Activated T-cell treated with anti-CD3 and anti-CD28 coated beads, Interleukin-2, amount 50 U/mL, for 72 hours (primary cell): ENCODE results near the gene C1orf210. TPM values are rescaled to one million over a fixed set of nuclear protein-coding genes. Genes with fewer than 3 reads are reported as not detected.

Experiments
- ATAC-seq, 2 donors: fragments of 150-1000 bp; cut with Tn5 transposase; replicated peaks in 1 of 2; 2 replicates each; pipeline ENCODE4 v1.10.0; 2021; ENCODE audit warnings: moderate library complexity in 2 of 2, mild to moderate bottlenecking in 1 of 2
- DNase-seq, 2 donors: peaks; one replicate each; pipeline ENCODE4 v3.0.0; 2021 to 2022; ENCODE audit warnings: mixed read lengths in 1 of 2
- H3K27ac Mint-ChIP-seq: one replicate; pipeline ENCODE4 v1.8.0; 2022; ENCODE audit warnings: mild to moderate bottlenecking, moderate library complexity, mixed read lengths
- H3K27me3 Mint-ChIP-seq: one replicate; pipeline ENCODE4 v1.8.0; 2022; ENCODE audit warnings: low read depth, mixed read lengths
- H3K36me3 Mint-ChIP-seq, 2 donors: one replicate each; pipeline ENCODE4 v1.8.0; 2022; ENCODE audit warnings: mixed read lengths in 2 of 2, mild to moderate bottlenecking in 1 of 2; ENCODE audit not compliant: insufficient read depth in 2 of 2
- H3K4me1 Mint-ChIP-seq: one replicate; pipeline ENCODE4 v1.8.0; 2022; ENCODE audit warnings: low read depth, mixed read lengths
- H3K4me3 Mint-ChIP-seq, 2 donors: one replicate each; pipeline ENCODE4 v1.8.0; 2022; ENCODE audit warnings: mild to moderate bottlenecking in 2 of 2, mixed read lengths in 2 of 2, moderate library complexity in 2 of 2
- H3K9me3 Mint-ChIP-seq, 2 donors: one replicate each; pipeline ENCODE4 v1.8.0; 2022; ENCODE audit warnings: mixed read lengths in 2 of 2
- total RNA-seq, 2 donors: library from RNA; stranded (reverse); gene quantifications; one replicate each; pipeline ENCODE4 v1.2.3, GENCODE V29; 2022

C1orf210 gene
- total RNA-seq, 2 donors from 2014 or later: 0.38 TPM; not detected in 1

DNA sequence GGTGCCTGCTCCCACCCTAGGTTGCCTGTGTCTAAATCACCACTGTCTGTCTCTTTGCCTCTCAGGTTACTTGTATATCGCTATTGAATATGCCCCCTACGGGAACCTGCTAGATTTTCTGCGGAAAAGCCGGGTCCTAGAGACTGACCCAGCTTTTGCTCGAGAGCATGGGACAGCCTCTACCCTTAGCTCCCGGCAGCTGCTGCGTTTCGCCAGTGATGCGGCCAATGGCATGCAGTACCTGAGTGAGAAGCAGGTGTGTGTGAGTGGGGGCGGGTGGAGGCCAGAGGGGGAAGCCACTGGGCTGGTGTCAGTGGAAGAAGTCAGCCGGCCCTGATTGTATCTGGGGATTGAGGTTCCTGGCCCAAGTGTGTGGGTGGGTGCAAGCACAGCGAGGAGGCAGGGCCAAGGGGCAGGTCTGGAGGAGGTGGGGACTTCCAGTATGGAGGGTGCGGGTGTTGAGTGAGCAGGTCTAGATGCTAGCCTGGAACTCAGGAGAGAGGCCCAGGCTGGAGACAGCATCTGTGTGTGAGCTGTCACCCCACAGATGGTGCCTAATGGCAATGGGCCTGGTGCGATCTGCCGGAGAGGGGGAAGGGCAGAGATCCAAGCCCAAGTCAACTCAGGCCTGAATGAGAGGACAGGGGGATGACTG is 32.6 kb upstream of the C1orf210 start:
- ATAC-seq (peak in 1 of 2 donors; percentile 38), DNase-seq (no peak)
- no peaks in the 10 kb centered on the region for H3K27me3 Mint-ChIP-seq
- H3K27ac Mint-ChIP-seq: no peak overlapping the region
- H3K4me3 Mint-ChIP-seq: no peak overlapping the region
- peaks cover 6% of the 10 kb centered on the region for H3K4me1 Mint-ChIP-seq
- H3K36me3 Mint-ChIP-seq: no peaks in the 10 kb centered on the region
- no peaks in the 10 kb centered on the region for H3K9me3 Mint-ChIP-seq

DNA sequence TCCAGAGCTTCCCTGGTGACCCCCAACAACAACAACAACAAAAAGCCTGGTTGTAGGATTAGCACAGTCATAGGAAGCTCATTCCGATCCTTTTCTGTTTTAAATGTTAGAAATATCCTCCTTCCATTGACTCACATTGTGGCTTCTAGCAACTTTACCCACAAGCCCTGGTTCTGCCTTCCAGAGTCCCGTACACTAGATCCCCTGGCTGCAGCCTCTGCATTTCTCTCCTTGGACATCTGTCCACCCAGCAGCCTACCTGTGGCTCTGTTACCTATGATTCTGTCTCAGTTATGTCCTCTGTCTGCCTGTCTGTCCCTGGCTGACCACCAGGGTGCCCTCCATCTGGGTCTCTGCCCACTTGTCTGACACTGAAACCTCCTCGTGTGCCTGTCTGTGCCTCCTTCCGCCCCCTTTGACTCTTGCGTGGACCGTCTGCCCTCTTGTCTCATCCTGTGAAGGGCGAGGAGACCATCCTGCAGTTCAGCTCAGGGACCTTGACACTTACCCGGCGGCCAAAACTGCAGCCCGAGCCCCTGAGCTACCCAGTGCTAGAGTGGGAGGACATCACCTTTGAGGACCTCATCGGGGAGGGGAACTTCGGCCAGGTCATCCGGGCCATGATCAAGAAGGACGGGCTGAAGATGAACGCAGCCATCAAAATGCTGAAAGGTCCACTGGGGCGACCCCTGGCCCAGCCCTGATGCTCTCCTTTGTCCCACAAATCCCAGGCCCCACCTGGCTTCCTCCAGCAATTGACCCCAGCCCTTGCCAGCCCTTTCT is 31.5 kb upstream of the C1orf210 start:
- Mint-ChIP-seq H3K9me3 (no peaks in the 10 kb centered on the region), H3K4me3 (no peak overlapping the region), H3K27me3 (no peaks in the 10 kb centered on the region), H3K36me3 (no peaks in the 10 kb centered on the region), H3K27ac (no peak overlapping the region), H3K4me1 (peaks cover 6% of the 10 kb centered on the region)
- ATAC-seq (no peak), DNase-seq (no peak)

DNA sequence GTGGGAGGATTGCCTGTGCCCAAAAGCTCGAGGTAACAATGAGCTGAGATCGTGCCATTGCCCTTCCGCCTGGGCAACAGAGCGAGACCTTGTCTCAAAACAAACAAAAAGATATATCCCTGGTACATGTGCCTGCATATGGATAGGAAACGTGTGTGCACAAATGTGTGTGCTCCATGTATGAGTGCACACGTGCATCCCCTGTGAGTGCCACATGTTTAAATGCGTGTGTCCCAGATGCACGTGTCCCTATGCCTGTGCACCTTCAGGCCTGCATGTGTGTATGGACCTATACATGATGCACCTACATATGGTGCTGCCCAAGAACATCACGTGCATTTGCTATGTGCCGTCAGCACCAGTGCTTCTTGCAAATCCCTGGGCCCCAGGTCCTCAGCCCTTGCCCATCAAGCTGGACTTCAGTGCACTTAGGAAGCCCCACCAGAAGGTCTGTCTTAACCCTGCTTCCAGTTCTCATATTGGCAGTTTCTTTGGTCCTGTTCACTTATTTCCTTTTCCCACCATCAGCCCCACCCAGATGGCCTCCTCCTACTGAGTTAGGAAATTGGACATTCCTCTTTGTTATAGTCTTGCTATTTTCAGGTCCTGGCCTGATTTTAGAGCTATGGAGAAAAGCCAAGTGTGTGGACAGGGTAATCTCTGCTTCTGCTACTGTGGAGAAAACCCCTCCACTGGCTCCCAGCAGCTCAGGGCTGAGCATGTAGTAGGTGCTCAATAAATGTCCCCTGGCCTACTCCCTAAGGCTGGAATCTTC is 30.8 kb upstream of the C1orf210 start:
- DNase-seq (no peak), ATAC-seq (no peak)
- Mint-ChIP-seq H3K27ac (no peak overlapping the region), H3K27me3 (no peaks in the 10 kb centered on the region), H3K4me1 (peaks cover 6% of the 10 kb centered on the region), H3K4me3 (no peak overlapping the region), H3K36me3 (no peaks in the 10 kb centered on the region), H3K9me3 (no peaks in the 10 kb centered on the region)

DNA sequence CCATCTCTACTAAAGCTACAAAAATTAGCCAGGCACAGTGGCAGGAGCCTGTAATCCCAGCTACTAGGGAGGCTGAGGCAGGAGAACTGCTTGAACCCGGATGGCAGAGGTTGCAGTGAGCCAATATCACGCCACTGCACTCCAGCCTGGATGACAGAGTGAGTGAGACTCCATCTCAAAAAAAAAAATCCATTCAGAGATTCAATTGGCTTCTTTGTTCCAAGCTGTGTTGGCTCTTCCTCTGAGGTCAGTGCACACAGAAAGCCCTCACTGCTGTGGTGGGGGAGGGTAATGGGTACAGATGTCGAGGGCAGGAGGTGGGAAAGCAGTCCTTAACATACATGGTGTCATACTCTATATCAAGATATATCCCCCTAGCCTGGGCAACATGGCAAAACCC is 30.1 kb upstream of the C1orf210 start:
- no peak overlapping the region for H3K27ac Mint-ChIP-seq
- no peak for DNase-seq
- H3K36me3 Mint-ChIP-seq: no peaks in the 10 kb centered on the region
- ATAC-seq: no peak
- H3K4me3 Mint-ChIP-seq: no peak overlapping the region
- peaks cover 6% of the 10 kb centered on the region for H3K4me1 Mint-ChIP-seq
- no peaks in the 10 kb centered on the region for H3K9me3 Mint-ChIP-seq
- no peaks in the 10 kb centered on the region for H3K27me3 Mint-ChIP-seq

DNA sequence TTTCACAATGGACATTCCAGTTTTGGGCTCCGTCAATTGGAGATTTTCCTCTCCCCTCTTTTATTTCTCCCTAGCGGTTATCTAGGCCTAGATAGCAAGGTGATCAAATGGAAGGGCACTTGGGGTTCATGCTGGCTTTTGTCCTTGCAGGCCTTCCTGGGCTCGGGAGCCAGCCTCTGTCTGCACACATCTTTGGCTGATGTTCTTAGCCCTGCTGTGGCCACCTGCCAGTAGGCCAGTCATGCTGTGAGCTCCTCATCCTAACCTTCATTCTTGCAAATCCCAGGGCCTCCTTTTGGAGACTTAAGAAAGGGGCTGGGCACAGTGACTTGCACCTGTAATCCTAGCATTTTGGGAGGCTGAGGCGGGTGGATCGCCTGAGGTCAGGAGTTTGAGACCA is 28.9 kb upstream of the C1orf210 start:
- no peak for DNase-seq
- peaks cover 6% of the 10 kb centered on the region for H3K4me1 Mint-ChIP-seq
- no peak for ATAC-seq
- H3K27ac Mint-ChIP-seq: no peak overlapping the region
- no peaks in the 10 kb centered on the region for H3K36me3 Mint-ChIP-seq
- no peaks in the 10 kb centered on the region for H3K9me3 Mint-ChIP-seq
- H3K27me3 Mint-ChIP-seq: no peaks in the 10 kb centered on the region
- H3K4me3 Mint-ChIP-seq: no peak overlapping the region

DNA sequence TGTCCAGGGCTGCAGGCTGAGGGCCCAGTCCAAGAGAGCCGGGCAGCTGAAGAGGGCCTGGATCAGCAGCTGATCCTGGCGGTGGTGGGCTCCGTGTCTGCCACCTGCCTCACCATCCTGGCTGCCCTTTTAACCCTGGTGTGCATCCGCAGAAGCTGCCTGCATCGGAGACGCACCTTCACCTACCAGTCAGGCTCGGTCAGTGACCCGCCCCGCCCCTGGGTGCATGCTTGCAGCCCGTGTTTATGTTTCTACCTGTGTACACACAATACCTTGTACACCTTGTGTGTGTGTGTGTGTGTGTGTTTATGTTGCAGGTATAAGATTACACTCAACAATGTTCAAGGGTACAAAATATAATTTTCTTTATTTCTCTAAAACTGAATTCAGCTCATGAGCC is 28.4 kb upstream of the C1orf210 start:
- no peaks in the 10 kb centered on the region for H3K36me3 Mint-ChIP-seq

DNA sequence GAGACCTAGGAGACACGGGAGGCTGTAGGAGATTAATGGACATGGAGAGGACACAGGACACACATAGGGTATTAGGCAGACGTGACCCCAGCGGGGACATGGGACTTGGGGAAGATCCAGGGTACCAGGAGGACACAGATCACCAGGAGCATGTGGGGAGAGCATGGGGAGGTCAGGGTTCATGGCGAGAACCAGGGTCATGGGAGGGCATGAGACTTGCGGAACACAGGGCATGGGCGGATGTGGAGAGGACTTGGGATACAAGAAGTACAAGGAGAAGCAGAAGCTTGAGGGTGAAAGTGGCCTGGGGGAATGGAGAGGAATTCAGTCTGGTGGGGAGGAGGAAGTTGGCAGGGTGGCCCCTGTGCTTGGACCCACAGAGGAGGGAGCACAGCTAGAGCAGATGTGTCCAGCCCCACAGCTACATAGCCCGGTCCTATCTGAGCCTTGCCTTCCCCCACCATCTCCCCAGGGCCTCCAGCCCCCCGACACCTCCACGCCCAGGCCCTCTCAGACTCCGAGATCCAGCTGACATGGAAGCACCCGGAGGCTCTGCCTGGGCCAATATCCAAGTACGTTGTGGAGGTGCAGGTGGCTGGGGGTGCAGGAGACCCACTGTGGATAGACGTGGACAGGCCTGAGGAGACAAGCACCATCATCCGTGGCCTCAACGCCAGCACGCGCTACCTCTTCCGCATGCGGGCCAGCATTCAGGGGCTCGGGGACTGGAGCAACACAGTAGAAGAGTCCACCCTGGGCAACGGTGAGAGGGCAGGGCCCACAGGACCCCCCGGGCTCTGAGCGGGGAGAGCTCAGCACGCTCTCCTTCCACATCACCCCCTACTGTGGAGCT is 27.5 kb upstream of the C1orf210 start:
- Mint-ChIP-seq H3K27ac (no peak overlapping the region), H3K36me3 (no peaks in the 10 kb centered on the region), H3K4me3 (no peak overlapping the region), H3K9me3 (no peaks in the 10 kb centered on the region), H3K4me1 (peaks cover 2% of the 10 kb centered on the region), H3K27me3 (no peaks in the 10 kb centered on the region)
- DNase-seq (no peak), ATAC-seq (no peak)

More for the DNA sequence above, 28.4 kb upstream of the C1orf210 start:
- Mint-ChIP-seq H3K4me3 (no peak overlapping the region), H3K27me3 (no peaks in the 10 kb centered on the region), H3K9me3 (no peaks in the 10 kb centered on the region), H3K27ac (no peak overlapping the region), H3K4me1 (peaks cover 6% of the 10 kb centered on the region)
- DNase-seq (no peak), ATAC-seq (no peak)

DNA sequence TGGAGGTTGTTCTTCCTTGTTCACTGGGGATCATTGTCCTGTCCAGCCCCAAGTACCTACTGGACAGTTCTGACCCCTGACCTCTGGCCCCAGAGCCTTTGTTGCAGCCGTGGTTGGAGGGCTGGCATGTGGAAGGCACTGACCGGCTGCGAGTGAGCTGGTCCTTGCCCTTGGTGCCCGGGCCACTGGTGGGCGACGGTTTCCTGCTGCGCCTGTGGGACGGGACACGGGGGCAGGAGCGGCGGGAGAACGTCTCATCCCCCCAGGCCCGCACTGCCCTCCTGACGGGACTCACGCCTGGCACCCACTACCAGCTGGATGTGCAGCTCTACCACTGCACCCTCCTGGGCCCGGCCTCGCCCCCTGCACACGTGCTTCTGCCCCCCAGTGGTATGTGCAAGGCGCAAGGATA is 26.8 kb upstream of the C1orf210 start:
- Mint-ChIP-seq H3K4me1 (no peaks in the 10 kb centered on the region), H3K9me3 (no peaks in the 10 kb centered on the region), H3K27ac (no peak overlapping the region), H3K4me3 (no peak overlapping the region), H3K27me3 (no peaks in the 10 kb centered on the region), H3K36me3 (no peaks in the 10 kb centered on the region)
- no peak for DNase-seq
- ATAC-seq: no peak

DNA sequence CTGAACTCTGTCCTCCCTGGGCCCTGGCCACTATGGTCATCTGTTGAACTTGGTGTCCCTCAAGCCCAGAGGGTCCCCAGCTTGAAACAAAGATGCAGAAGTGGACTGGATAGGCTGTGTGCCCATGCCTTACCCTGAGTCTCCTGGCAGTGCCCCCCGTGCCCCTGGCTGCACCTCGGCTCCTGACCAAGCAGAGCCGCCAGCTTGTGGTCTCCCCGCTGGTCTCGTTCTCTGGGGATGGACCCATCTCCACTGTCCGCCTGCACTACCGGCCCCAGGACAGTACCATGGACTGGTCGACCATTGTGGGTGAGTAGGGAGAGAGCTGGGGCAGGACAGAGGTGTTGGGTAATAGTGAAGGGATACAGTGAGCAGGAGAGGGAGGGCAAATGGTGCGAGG is 26.1 kb upstream of the C1orf210 start:
- no peaks in the 10 kb centered on the region for H3K36me3 Mint-ChIP-seq

DNA sequence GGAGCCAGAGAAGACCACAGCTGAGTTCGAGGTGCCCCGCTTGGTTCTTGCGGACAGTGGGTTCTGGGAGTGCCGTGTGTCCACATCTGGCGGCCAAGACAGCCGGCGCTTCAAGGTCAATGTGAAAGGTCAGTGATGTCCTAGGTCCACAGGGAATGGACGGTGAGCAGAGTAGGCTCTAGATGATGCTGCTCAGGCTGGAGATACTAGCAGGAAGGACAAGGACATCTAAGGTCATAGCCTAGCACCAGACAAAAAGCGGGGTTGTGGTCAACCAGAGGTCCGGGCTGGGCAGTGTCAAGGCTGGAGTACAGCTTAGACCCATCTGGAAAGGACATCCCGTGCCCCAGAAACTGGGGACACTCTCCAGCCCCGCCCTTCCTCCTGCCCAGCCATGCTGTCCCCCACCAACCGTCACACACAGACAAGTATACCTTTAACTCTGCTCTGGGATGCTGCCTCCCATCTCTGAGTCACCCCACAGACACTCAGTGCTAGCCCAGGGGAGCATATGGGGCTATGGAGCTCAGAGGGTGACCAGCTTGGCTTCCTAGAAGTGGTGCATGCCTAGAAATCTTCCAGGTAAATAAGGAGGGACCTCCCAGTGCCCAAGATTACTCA is 24.1 kb upstream of the C1orf210 start:
- Mint-ChIP-seq H3K36me3 (no peaks in the 10 kb centered on the region), H3K4me1 (no peaks in the 10 kb centered on the region), H3K27ac (no peak overlapping the region), H3K9me3 (no peaks in the 10 kb centered on the region), H3K27me3 (no peaks in the 10 kb centered on the region), H3K4me3 (no peak overlapping the region)
- ATAC-seq (peak in 1 of 2 donors; percentile 33), DNase-seq (no peak)

More for the DNA sequence above, 26.1 kb upstream of the C1orf210 start:
- ATAC-seq (no peak), DNase-seq (no peak)
- H3K9me3 Mint-ChIP-seq: no peaks in the 10 kb centered on the region
- no peak overlapping the region for H3K27ac Mint-ChIP-seq
- H3K27me3 Mint-ChIP-seq: no peaks in the 10 kb centered on the region
- H3K4me3 Mint-ChIP-seq: no peak overlapping the region
- no peaks in the 10 kb centered on the region for H3K4me1 Mint-ChIP-seq

DNA sequence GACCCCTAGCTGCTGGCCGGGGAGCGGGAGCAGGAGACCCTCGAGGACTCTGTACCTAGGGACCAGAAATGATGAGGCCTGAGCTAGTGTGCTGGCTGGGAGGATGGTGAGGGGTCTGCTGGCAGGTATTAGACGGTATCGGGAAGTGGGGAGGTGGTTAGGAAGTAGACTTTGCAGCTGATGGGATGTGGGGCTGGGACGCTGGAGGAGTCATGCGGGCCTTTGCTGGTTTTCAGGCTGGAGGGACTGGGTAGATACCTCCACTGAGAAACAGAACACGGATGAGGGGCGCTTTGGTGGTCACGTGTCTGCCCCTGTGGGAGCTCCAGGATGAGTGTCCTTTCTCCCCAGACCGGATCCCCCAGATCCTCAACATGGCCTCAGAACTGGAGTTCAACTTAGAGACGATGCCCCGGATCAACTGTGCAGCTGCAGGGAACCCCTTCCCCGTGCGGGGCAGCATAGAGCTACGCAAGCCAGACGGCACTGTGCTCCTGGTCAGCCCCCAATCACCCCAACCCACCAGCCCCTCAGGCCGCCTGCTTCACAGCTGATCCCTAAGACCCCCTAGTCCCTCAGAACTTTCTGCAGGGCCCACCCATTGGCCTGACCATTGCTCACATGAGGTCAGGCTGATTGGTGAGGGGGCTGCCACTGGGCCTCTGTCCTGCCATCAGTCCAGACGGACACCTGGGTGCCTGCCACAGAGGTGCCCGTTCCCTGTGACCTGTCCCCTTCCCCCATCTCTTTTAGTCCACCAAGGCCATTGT is 23.4 kb upstream of the C1orf210 start:
- Mint-ChIP-seq H3K4me1 (no peaks in the 10 kb centered on the region), H3K27me3 (no peaks in the 10 kb centered on the region), H3K9me3 (no peaks in the 10 kb centered on the region), H3K27ac (no peak overlapping the region), H3K4me3 (no peak overlapping the region), H3K36me3 (no peaks in the 10 kb centered on the region)
- no peak for DNase-seq
- no peak for ATAC-seq
